ENCODE data around the gene TRMU. TPM values are rescaled to one million over a fixed set of nuclear protein-coding genes. Genes with fewer than 3 reads are reported as not detected.

TRMU gene
- total RNA-seq, 2 donors from 2014 or later, result 79.7 to 84.5 TPM

DNA sequence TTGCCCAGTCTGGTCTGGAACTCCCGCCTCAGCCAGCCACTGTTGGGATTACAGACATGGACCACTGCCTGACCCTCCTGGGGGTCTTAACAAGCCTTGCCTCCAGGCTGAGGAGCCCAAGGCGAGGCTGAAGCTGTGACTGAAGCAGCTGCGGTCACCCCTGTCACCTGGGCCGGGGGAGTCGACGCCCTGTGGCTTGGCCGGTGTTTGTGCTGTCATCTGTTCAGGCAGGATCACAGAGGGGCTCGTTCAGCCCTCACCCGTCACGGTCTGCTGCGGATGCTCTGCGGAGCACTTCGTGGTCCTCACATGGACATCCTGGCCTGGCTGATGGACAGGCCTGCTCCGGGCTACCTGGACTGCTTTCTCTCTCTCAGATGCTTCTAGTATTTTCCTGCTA, 23.8 kb downstream of the TRMU start:
- Mint-ChIP-seq H3K9me3 (no peaks in the 10 kb centered on the region), H3K27ac (no peak overlapping the region), H3K36me3 (ENCODE audit: low read depth) (peaks cover 44% of the 10 kb centered on the region), H3K4me3 (no peak overlapping the region), H3K4me1 (no peaks in the 10 kb centered on the region), H3K27me3 (ENCODE audit: insufficient read depth) (no peaks in the 10 kb centered on the region)
- no peak for DNase-seq
- peaks cover 58% of the 10 kb centered on the region for H3K36me3 ChIP-seq (ENCODE audit: control insufficient read depth, insufficient read depth, low read length)
- 92% methylated on average over 13 to 14 of the region's 14 CpGs for WGBS, 2 experiments (ENCODE audit: insufficient coverage in 1 of 2, insufficient read length in 1 of 2)
- no peaks in the 10 kb centered on the region for H3K9me3 ChIP-seq (ENCODE audit: control insufficient read depth, low read length)
- H3K9ac ChIP-seq (ENCODE audit: extremely low read depth, low read length, poor library complexity, severe bottlenecking), result no peak overlapping the region
- no peak overlapping the region for H3K27ac ChIP-seq (ENCODE audit: low read depth, low read length)
- no peak for TF ChIP-seq CTCF (conservative IDR thresholded peaks at IDR 0.05)
- no peaks in the 10 kb centered on the region for H3K27me3 ChIP-seq (ENCODE audit: control insufficient read depth, insufficient read depth, low read length, poor library complexity, severe bottlenecking)
- H3K4me3 ChIP-seq (ENCODE audit: low read length), result no peak overlapping the region
- no peaks in the 10 kb centered on the region for H3K4me1 ChIP-seq (ENCODE audit: control insufficient read depth, insufficient read depth, low read length)

DNA sequence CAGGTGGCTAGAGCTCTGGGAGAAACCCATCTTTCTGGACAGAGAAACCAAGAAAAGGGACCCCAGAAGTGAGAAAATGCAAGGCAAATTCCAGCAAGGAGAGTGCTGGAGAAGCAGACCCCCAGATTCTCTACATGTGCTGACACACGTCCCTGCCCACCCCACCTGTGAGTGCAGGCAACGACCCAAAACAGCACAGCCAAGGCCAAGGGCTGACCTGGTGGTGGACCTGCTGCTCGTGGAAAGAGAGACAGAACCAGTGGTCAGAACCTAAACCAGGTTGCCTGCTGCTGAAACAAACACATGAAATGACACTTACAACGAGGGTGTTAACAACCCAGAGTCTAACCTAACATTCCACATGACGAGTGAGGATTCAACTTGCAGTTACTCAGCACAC, 24.6 kb downstream of the TRMU start:
- H3K36me3 Mint-ChIP-seq (ENCODE audit: low read depth), result peaks cover 44% of the 10 kb centered on the region
- H3K27me3 ChIP-seq (ENCODE audit: control insufficient read depth, insufficient read depth, low read length, poor library complexity, severe bottlenecking), result no peaks in the 10 kb centered on the region
- H3K4me1 ChIP-seq (ENCODE audit: control insufficient read depth, insufficient read depth, low read length), result no peaks in the 10 kb centered on the region
- no peak overlapping the region for H3K4me3 ChIP-seq (ENCODE audit: low read length)
- no peaks in the 10 kb centered on the region for H3K27me3 Mint-ChIP-seq (ENCODE audit: insufficient read depth)
- H3K27ac ChIP-seq (ENCODE audit: low read depth, low read length), result no peak overlapping the region
- no peaks in the 10 kb centered on the region for H3K4me1 Mint-ChIP-seq
- peak; percentile 51 for DNase-seq
- no peak for TF ChIP-seq CTCF (conservative IDR thresholded peaks at IDR 0.05)
- H3K4me3 Mint-ChIP-seq, result no peak overlapping the region
- 82 to 96% methylated on average over 5 of the region's 5 CpGs for WGBS, 2 experiments (ENCODE audit: insufficient coverage in 1 of 2, insufficient read length in 1 of 2)
- no peak overlapping the region for H3K27ac Mint-ChIP-seq
- no peak overlapping the region for H3K9ac ChIP-seq (ENCODE audit: extremely low read depth, low read length, poor library complexity, severe bottlenecking)
- peaks cover 51% of the 10 kb centered on the region for H3K36me3 ChIP-seq (ENCODE audit: control insufficient read depth, insufficient read depth, low read length)
- no peaks in the 10 kb centered on the region for H3K9me3 Mint-ChIP-seq
- no peaks in the 10 kb centered on the region for H3K9me3 ChIP-seq (ENCODE audit: control insufficient read depth, low read length)

DNA sequence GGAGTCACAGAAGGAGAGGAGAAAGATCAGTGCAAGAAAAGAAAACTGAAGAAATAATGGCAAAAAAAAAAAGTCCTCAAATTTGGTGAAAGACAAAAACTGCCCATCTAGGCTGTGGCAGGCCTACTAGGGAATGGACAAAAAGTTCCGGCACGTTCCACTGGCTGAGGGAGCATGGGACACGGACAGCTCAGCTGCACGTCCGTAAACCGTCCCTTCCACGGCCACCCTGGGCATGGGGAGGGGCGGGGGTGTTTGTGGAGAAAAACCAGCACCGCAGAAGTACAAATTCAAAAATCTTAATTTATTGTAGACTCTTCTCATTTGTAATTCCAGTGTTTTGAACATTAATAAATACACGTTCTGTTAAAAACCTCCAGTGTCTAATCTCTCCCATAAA, 25.4 kb downstream of the TRMU start:
- DNase-seq, result no peak
- H3K4me3 ChIP-seq (ENCODE audit: low read length), result no peak overlapping the region

More for the DNA sequence above, 25.4 kb downstream of the TRMU start:
- Mint-ChIP-seq H3K36me3 (ENCODE audit: low read depth) (peaks cover 37% of the 10 kb centered on the region), H3K9me3 (no peaks in the 10 kb centered on the region), H3K4me3 (no peak overlapping the region), H3K27me3 (ENCODE audit: insufficient read depth) (no peaks in the 10 kb centered on the region), H3K27ac (no peak overlapping the region), H3K4me1 (no peaks in the 10 kb centered on the region)
- Histone ChIP-seq H3K9ac (ENCODE audit: extremely low read depth, low read length, poor library complexity, severe bottlenecking) (no peak overlapping the region), H3K27me3 (ENCODE audit: control insufficient read depth, insufficient read depth, low read length, poor library complexity, severe bottlenecking) (no peaks in the 10 kb centered on the region), H3K9me3 (ENCODE audit: control insufficient read depth, low read length) (no peaks in the 10 kb centered on the region), H3K27ac (ENCODE audit: low read depth, low read length) (no peak overlapping the region), H3K4me1 (ENCODE audit: control insufficient read depth, insufficient read depth, low read length) (no peaks in the 10 kb centered on the region), H3K36me3 (ENCODE audit: control insufficient read depth, insufficient read depth, low read length) (peaks cover 45% of the 10 kb centered on the region)
- 90 to 100% methylated on average over 4 to 10 of the region's 10 CpGs for WGBS, 2 experiments (ENCODE audit: insufficient coverage in 1 of 2, insufficient read length in 1 of 2)
- TF ChIP-seq CTCF (conservative IDR thresholded peaks at IDR 0.05), result no peak
